Measurements from ENCODE around the gene PI4KA. TPM values are rescaled to one million over a fixed set of nuclear protein-coding genes. Genes with fewer than 3 reads are reported as not detected.

PI4KA gene
- total RNA-seq, 5 donors from 2014 or later (not counting 1 experiment from before 2014, with no cell fraction given): 135 to 187 (median 143) TPM

- Mint-ChIP-seq H3K4me3 (no peak overlapping the region), H3K27ac (peak overlapping the region; percentile 23 to 68), H3K36me3 (peaks cover 25% of the 10 kb centered on the region), H3K27me3 (no peaks in the 10 kb centered on the region), H3K9me3 (no peaks in the 10 kb centered on the region), H3K4me1 (peaks cover 40 to 66% (median 65%) of the 10 kb centered on the region in 3 donors)
- ATAC-seq (replicated peaks in 1 of 4): no peak
- peaks cover 6 to 49% of the 10 kb centered on the region in 2 experiments for H3K4me1 ChIP-seq (ENCODE audit: control insufficient read depth in 1 of 2, extremely low read depth in 1 of 2, insufficient read depth in 2 of 2, low read length in 2 of 2)
- POLR2A ChIA-PET: interaction anchor here in 1 of 2 donors (0.7 kb wide), 1 partner anchor 11 kb away, joined by 3 read pairs; no protein-coding TSS in a partner anchor
- peaks cover 3 to 26% of the 10 kb centered on the region in 2 donors for H3K36me3 ChIP-seq (ENCODE audit: control insufficient read depth in 2 of 2, extremely low read depth in 1 of 2, insufficient read depth in 1 of 2, low read length in 1 of 2)
- H3K4me3 ChIP-seq (ENCODE audit: control insufficient read depth in 1 of 2, extremely low read depth in 1 of 2, low read length in 1 of 2): no peak overlapping the region
- no peaks in the 10 kb centered on the region for H3K9me3 ChIP-seq
- 87% methylated on average over 3 of the region's 12 CpGs for WGBS (ENCODE audit: insufficient coverage)
- no peak overlapping the region for H3K27ac ChIP-seq (ENCODE audit: low read length)
- H3K27me3 ChIP-seq (replicated peaks in 1 of 2; ENCODE audit: control insufficient read depth in 2 of 2, extremely low read depth in 1 of 2, insufficient read depth in 2 of 2, low read length in 1 of 2): no peaks in the 10 kb centered on the region
- CTCF ChIA-PET: interaction anchor here in 1 of 2 donors (0.7 kb wide), 1 partner anchor 11 kb away, joined by 3 read pairs; no protein-coding TSS in a partner anchor
- no peak for DNase-seq
Measured at GRCh38 chr22:20864186-20864908, 5.7 kb upstream of the PI4KA start.

- H3K27me3 ChIP-seq (replicated peaks in 1 of 2; ENCODE audit: control insufficient read depth in 2 of 2, extremely low read depth in 1 of 2, insufficient read depth in 2 of 2, low read length in 1 of 2): no peaks in the 10 kb centered on the region
- Mint-ChIP-seq H3K27ac (no peak overlapping the region), H3K4me3 (no peak overlapping the region), H3K36me3 (peaks cover 22% of the 10 kb centered on the region), H3K27me3 (no peaks in the 10 kb centered on the region), H3K4me1 (peaks cover 42 to 68% (median 67%) of the 10 kb centered on the region in 3 donors), H3K9me3 (no peaks in the 10 kb centered on the region)
- ChIA-PET CTCF (no interaction called here), POLR2A (interaction anchor here in 1 of 2 donors (0.7 kb wide), 1 partner anchor 12 kb away, joined by 3 read pairs; no protein-coding TSS in a partner anchor)
- H3K9me3 ChIP-seq: no peaks in the 10 kb centered on the region
- WGBS (ENCODE audit: insufficient coverage): no CpG with 5 or more reads among the region's 4 CpGs
- H3K36me3 ChIP-seq (ENCODE audit: control insufficient read depth in 2 of 2, extremely low read depth in 1 of 2, insufficient read depth in 1 of 2, low read length in 1 of 2): peaks cover 3 to 26% of the 10 kb centered on the region in 2 donors
- no peak overlapping the region for H3K27ac ChIP-seq (ENCODE audit: low read length)
- ATAC-seq (replicated peaks in 1 of 4) (no peak), DNase-seq (no peak)
- peaks cover 8 to 54% of the 10 kb centered on the region in 2 experiments for H3K4me1 ChIP-seq (ENCODE audit: control insufficient read depth in 1 of 2, extremely low read depth in 1 of 2, insufficient read depth in 2 of 2, low read length in 2 of 2)
- H3K4me3 ChIP-seq (ENCODE audit: control insufficient read depth in 1 of 2, extremely low read depth in 1 of 2, low read length in 1 of 2): no peak overlapping the region
Measured at GRCh38 chr22:20863366-20863765, 4.8 kb upstream of the PI4KA start.

- Histone ChIP-seq H3K9me3 (no peaks in the 10 kb centered on the region), H3K4me3 (ENCODE audit: control insufficient read depth in 1 of 2, extremely low read depth in 1 of 2, low read length in 1 of 2) (no peak overlapping the region), H3K4me1 (ENCODE audit: control insufficient read depth in 1 of 2, extremely low read depth in 1 of 2, insufficient read depth in 2 of 2, low read length in 2 of 2) (peaks cover 13 to 58% of the 10 kb centered on the region in 2 experiments), H3K36me3 (ENCODE audit: control insufficient read depth in 2 of 2, extremely low read depth in 1 of 2, insufficient read depth in 1 of 2, low read length in 1 of 2) (peaks cover 3 to 24% of the 10 kb centered on the region in 2 donors), H3K27ac (ENCODE audit: low read length) (no peak overlapping the region), H3K27me3 (replicated peaks in 1 of 2; ENCODE audit: control insufficient read depth in 2 of 2, extremely low read depth in 1 of 2, insufficient read depth in 2 of 2, low read length in 1 of 2) (no peaks in the 10 kb centered on the region)
- Mint-ChIP-seq H3K9me3 (no peaks in the 10 kb centered on the region), H3K4me1 (peaks cover 48 to 68% (median 67%) of the 10 kb centered on the region in 3 donors), H3K36me3 (peaks cover 22% of the 10 kb centered on the region), H3K27me3 (no peaks in the 10 kb centered on the region), H3K27ac (no peak overlapping the region), H3K4me3 (no peak overlapping the region)
- CTCF ChIA-PET: no interaction called here
- POLR2A ChIA-PET: no interaction called here
- DNase-seq (no peak), ATAC-seq (replicated peaks in 1 of 4) (no peak)
- WGBS (ENCODE audit: insufficient coverage): 100% methylated on average over 2 of the region's 2 CpGs
Measured at GRCh38 chr22:20862540-20862939, 3.9 kb upstream of the PI4KA start.

- ChIA-PET CTCF (interaction anchor here in 1 of 2 donors (0.7 kb wide), 1 partner anchor 77 kb away, joined by 3 read pairs; no protein-coding TSS in a partner anchor), POLR2A (interaction anchor here in 1 of 2 donors (0.6 to 0.7 kb wide), 2 partner anchors 466 to 1880 kb away, joined by 3 read pairs; no protein-coding TSS in a partner anchor)
- Histone ChIP-seq H3K36me3 (ENCODE audit: control insufficient read depth in 2 of 2, extremely low read depth in 1 of 2, insufficient read depth in 1 of 2, low read length in 1 of 2) (peaks cover under 1 to 10% of the 10 kb centered on the region in 2 donors), H3K27ac (ENCODE audit: low read length) (peak overlapping the region; percentile 69), H3K9me3 (no peaks in the 10 kb centered on the region), H3K4me1 (ENCODE audit: control insufficient read depth in 1 of 2, extremely low read depth in 1 of 2, insufficient read depth in 2 of 2, low read length in 2 of 2) (peaks cover 26 to 62% of the 10 kb centered on the region in 2 experiments), H3K27me3 (replicated peaks in 1 of 2; ENCODE audit: control insufficient read depth in 2 of 2, extremely low read depth in 1 of 2, insufficient read depth in 2 of 2, low read length in 1 of 2) (no peaks in the 10 kb centered on the region), H3K4me3 (ENCODE audit: control insufficient read depth in 1 of 2, extremely low read depth in 1 of 2, low read length in 1 of 2) (peak overlapping the region; percentile 69 to 87)
- Mint-ChIP-seq H3K27me3 (no peaks in the 10 kb centered on the region), H3K4me1 (peaks cover 55 to 72% (median 69%) of the 10 kb centered on the region in 3 donors), H3K36me3 (peaks cover 16% of the 10 kb centered on the region), H3K27ac (peak overlapping the region; percentile 65 to 74), H3K9me3 (no peaks in the 10 kb centered on the region), H3K4me3 (peak overlapping the region; percentile 81 to 96 (median 82))
- WGBS (ENCODE audit: insufficient coverage): 41% methylated on average over 4 of the region's 8 CpGs
- DNase-seq (peak in 1 of 35 experiments; percentile 17), ATAC-seq (replicated peaks in 1 of 4) (no peak)
Measured at GRCh38 chr22:20859615-20860014, 1.0 kb upstream of the PI4KA start.

- no peaks in the 10 kb centered on the region for H3K27me3 ChIP-seq (replicated peaks in 1 of 2; ENCODE audit: control insufficient read depth in 2 of 2, extremely low read depth in 1 of 2, insufficient read depth in 2 of 2, low read length in 1 of 2)
- peak; percentile 59 to 64 (median 60) for ATAC-seq (replicated peaks in 1 of 4)
- Mint-ChIP-seq H3K9me3 (no peaks in the 10 kb centered on the region), H3K36me3 (peaks cover 6% of the 10 kb centered on the region), H3K27ac (peak overlapping the region; percentile 61 to 81), H3K27me3 (no peaks in the 10 kb centered on the region), H3K4me1 (peaks cover 60 to 70% (median 70%) of the 10 kb centered on the region in 3 donors), H3K4me3 (peak overlapping the region; percentile 84 to 96 (median 88))
- DNase-seq: peak in 33 of 35 experiments; percentile 21 to 84 (median 68)
- peaks cover 0 to 3% of the 10 kb centered on the region in 2 donors for H3K36me3 ChIP-seq (ENCODE audit: control insufficient read depth in 2 of 2, extremely low read depth in 1 of 2, insufficient read depth in 1 of 2, low read length in 1 of 2)
- H3K9me3 ChIP-seq: no peaks in the 10 kb centered on the region
- ChIA-PET POLR2A (no interaction called here), CTCF (no interaction called here)
- peaks cover 26 to 65% of the 10 kb centered on the region in 2 experiments for H3K4me1 ChIP-seq (ENCODE audit: control insufficient read depth in 1 of 2, extremely low read depth in 1 of 2, insufficient read depth in 2 of 2, low read length in 2 of 2)
- H3K4me3 ChIP-seq (ENCODE audit: control insufficient read depth in 1 of 2, extremely low read depth in 1 of 2, low read length in 1 of 2): peak overlapping the region; percentile 84 to 87
- under 1% methylated on average over 37 of the region's 38 CpGs for WGBS (ENCODE audit: insufficient coverage)
- peak overlapping the region; percentile 66 for H3K27ac ChIP-seq (ENCODE audit: low read length)
Measured at GRCh38 chr22:20857838-20858614, 585 bp downstream of the PI4KA start.

- peak overlapping the region; percentile 61 to 81 for H3K27ac Mint-ChIP-seq
- Histone ChIP-seq H3K27me3 (replicated peaks in 1 of 2; ENCODE audit: control insufficient read depth in 2 of 2, extremely low read depth in 1 of 2, insufficient read depth in 2 of 2, low read length in 1 of 2) (no peaks in the 10 kb centered on the region), H3K4me1 (ENCODE audit: control insufficient read depth in 1 of 2, extremely low read depth in 1 of 2, insufficient read depth in 2 of 2, low read length in 2 of 2) (peaks cover 26 to 60% of the 10 kb centered on the region in 2 experiments), H3K4me3 (ENCODE audit: control insufficient read depth in 1 of 2, extremely low read depth in 1 of 2, low read length in 1 of 2) (peak overlapping the region in 1 of 2 donors; percentile 84), H3K36me3 (ENCODE audit: control insufficient read depth in 2 of 2, extremely low read depth in 1 of 2, insufficient read depth in 1 of 2, low read length in 1 of 2) (no peaks in the 10 kb centered on the region), H3K9me3 (no peaks in the 10 kb centered on the region), H3K27ac (ENCODE audit: low read length) (no peak overlapping the region)
- peak overlapping the region; percentile 84 to 96 (median 88) for H3K4me3 Mint-ChIP-seq
- peaks cover 3% of the 10 kb centered on the region for H3K36me3 Mint-ChIP-seq
- ChIA-PET CTCF (interaction anchor here in 1 of 2 donors (0.5 kb wide), 1 partner anchor 58 kb away, joined by 3 read pairs; no protein-coding TSS in a partner anchor), POLR2A (no interaction called here)
- peaks cover 60 to 70% (median 69%) of the 10 kb centered on the region in 3 donors for H3K4me1 Mint-ChIP-seq
- DNase-seq (no peak), ATAC-seq (replicated peaks in 1 of 4) (no peak)
- H3K9me3 Mint-ChIP-seq: no peaks in the 10 kb centered on the region
- no peaks in the 10 kb centered on the region for H3K27me3 Mint-ChIP-seq
- 67% methylated on average over 4 of the region's 7 CpGs for WGBS (ENCODE audit: insufficient coverage)
Measured at GRCh38 chr22:20857247-20857643, 1.4 kb downstream of the PI4KA start.
